Retinal pigment epithelial cell (primary cell): ENCODE data around the gene OR2D2.
A peak's percentile ranks its signal among the peaks of the same experiment; 100 is the strongest.

Experiments used
- DNase-seq: peaks from one replicate; pipeline ENCODE4 v3.0.0-alpha.2; 2010; ENCODE audit warnings: low read depth
- H3K4me3 ChIP-seq: 2 replicates; pipeline ENCODE4 v1.5.1; 2011; ENCODE audit warnings: mild to moderate bottlenecking, low read length, control low read depth, moderate library complexity
- TF ChIP-seq, protein P1 (sequence below): conservative IDR thresholded peaks from 2 replicates; pipeline ENCODE4 v1.5.1; 2011; ENCODE audit warnings: low read depth, low read length, control low read depth, inconsistent platforms

Gene OR2D2

DNA sequence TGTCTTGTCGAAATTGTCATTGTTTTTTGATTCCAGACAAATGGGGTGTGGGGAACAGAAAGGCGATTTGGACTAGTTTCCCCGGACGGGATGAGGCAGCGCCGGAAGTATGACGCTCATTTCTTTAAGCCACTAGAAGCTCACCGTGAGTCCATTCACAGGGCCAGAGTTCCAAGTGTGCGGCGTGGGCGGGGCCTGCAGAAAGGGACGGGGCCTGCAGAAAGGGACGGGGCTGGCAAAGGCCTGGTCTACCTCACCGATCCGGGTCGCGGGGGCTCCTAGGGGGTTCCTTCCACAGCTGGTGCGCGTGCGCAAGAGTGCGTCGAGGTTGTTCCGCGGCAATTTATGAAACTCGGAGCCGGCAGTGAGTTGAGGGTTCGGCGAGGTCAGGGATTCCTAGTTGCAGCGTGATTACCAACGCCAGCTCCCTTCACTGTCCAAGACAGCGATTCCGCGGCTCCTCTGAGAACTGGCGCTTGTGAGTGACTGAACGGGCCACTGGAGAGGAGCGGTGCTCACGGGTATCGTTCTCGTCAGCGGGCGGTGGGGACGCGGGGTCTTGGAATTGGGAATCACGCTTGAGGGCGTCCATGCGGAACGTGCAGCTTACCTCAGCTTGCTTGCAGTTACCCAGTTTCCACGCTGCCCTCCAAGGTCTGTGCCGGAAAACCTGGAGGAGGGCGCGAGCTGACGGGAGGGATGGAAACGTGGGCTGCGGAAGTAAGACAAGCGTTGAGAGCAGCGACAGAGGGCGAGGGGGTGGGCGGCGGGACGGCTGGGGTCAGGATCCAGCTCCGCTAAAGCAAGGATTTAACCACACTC lies 34.1 kb upstream of the OR2D2 start, which contains the start of gene ZNF215:
Gene ZNF215, plus strand, starts transcription at position 219 of the 822 bp plus-strand sequence. CDS start 5,847 bp downstream, outside the sequence.
- peak; percentile 24 for DNase-seq
- TF ChIP-seq, protein P1, sequence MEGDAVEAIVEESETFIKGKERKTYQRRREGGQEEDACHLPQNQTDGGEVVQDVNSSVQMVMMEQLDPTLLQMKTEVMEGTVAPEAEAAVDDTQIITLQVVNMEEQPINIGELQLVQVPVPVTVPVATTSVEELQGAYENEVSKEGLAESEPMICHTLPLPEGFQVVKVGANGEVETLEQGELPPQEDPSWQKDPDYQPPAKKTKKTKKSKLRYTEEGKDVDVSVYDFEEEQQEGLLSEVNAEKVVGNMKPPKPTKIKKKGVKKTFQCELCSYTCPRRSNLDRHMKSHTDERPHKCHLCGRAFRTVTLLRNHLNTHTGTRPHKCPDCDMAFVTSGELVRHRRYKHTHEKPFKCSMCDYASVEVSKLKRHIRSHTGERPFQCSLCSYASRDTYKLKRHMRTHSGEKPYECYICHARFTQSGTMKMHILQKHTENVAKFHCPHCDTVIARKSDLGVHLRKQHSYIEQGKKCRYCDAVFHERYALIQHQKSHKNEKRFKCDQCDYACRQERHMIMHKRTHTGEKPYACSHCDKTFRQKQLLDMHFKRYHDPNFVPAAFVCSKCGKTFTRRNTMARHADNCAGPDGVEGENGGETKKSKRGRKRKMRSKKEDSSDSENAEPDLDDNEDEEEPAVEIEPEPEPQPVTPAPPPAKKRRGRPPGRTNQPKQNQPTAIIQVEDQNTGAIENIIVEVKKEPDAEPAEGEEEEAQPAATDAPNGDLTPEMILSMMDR = no peak
- H3K4me3 ChIP-seq = peak within 1 kb of the TSS; percentile 86

DNA sequence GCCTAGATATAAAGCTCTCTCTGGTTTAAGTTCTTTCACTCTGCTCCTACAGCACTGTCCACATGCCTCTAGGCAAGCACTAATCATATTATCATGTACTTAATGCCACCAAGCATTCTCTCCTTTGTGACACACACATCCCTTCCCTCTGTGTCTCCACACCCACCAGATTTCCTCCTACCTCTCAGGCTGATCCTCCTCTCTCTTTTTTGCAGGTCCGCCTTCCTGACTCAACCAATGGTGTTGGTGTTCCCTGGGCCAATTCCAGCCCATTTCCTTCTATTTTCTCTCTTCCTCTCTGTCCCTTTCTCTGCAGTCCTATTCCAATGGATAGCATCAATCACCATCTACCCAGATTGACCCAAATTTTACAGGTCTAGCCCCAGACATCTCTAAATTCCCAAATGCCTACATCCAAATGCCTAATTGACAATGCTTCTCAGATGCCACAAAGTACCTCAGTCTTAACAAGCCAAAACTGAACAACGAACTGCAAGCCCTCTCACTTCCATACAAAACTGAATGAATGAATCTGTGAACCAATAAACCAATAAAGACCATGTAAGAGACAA lies 33.4 kb upstream of the OR2D2 start:
- DNase-seq = no peak
- peak overlapping the region; percentile 86 for H3K4me3 ChIP-seq
- TF ChIP-seq, protein P1 = no peak

DNA sequence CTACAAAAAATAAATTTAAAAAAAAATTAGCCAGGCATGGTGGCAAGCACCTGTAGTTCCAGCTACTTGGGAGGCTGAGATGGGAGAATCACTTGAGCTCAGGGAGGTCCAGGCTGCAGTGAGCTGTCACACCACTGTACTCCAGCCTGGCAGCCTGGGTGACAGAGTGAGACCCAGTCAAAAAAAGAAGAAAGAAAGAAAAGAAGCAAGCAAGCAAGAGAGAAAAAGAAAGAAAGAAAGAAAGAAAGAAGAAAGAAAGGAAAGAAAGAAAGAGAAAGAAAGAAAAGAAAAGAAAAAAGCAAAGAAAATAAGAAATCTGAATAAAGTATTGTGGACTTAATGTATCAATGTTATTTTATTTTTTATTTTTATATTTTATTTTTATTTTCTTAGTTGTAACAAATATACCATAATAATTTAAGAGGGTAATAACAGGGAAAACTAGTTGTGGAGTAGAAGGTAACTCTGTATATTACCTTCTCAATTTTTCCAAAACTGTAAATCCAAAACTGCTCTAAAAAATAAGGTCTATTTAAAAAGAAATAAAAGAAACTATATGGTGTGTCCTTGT lies 32.8 kb upstream of the OR2D2 start:
- TF ChIP-seq, protein P1 = no peak
- no peak for DNase-seq
- H3K4me3 ChIP-seq = no peak overlapping the region

DNA sequence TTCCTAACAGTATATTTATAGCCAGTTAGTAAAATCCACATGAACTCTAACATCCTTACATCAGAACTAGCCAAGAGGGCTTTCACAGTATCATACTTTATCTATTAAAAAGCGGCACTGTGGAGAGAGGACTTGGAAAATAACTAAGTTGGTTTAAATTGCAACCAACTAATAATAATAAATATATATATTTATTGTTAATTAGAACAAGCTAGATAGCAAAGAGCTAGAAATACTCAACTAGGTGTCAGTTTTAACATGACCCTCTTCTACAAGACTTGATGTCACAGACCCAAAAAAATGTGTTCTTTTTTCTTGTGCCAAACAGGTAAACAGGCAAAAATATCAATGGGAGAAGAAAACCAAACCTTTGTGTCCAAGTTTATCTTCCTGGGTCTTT lies 28.4 kb upstream of the OR2D2 start, which contains the start of gene OR2D3:
Gene OR2D3, plus strand, starts transcription at position 301 of the 400 bp plus-strand sequence. Its CDS starts 0 bp downstream, at position 301.
- TF ChIP-seq, protein P1 = no peak
- DNase-seq = no peak
- H3K4me3 ChIP-seq = no peak within 1 kb of the TSS

DNA sequence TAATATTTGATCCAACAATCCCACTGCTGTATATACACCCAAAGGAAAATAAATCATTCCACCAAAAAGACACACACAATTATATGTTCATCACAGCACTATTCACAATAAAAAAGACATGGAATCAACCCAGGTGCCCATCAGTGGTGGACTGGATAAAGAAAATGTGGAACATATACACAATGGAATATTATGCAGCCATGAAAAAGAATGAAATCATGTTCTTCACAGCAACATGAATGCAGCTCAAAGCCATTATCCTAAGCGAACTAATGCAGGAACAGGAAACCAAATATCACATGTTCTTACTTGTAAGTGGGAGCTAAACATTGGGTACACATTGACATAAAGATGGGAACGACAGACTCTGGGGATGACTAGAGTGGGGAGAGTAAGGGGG lies 27.4 kb upstream of the OR2D2 start:
- no peak overlapping the region for H3K4me3 ChIP-seq
- TF ChIP-seq, protein P1 = no peak
- DNase-seq = no peak

DNA sequence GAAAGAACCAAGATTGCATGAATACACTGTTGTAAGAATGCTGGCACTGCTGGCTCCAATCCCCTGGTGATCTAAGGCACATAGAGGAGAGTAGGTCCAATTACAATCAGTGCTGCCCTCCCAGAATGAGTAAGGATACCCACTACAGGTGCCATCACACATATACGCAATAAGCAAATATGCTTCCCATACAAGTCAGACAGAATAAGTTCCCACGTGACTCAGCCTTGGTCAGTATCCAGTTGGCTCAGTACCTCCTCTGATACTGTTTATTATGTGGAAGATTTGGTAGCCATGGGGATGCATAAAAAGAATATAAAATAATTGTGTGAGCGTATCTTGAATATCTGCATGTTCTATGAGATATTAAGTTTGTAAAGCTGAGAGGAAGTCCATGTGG lies 19.6 kb upstream of the OR2D2 start:
- H3K4me3 ChIP-seq = no peak overlapping the region
- no peak for DNase-seq
- TF ChIP-seq, protein P1 = no peak
